Measurements from ENCODE around the gene TMEM179. TPM values are rescaled to one million over a fixed set of nuclear protein-coding genes. Genes with fewer than 3 reads are reported as not detected.
A peak's percentile ranks its signal among the peaks of the same experiment; 100 is the strongest.

TMEM179 gene
- total RNA-seq, 4 donors from 2014 or later = not detected

GRCh38 chr14:104641753-104642539 is 37.4 kb upstream of the TMEM179 start:
- Histone ChIP-seq H3K27me3 (peaks cover 4 to 15% (median 9%) of the 10 kb centered on the region in 3 donors), H3K4me3 (no peak overlapping the region), H3K4me1 (no peaks in the 10 kb centered on the region), H3K9me3 (peaks cover 0 to 6% (median 0%) of the 10 kb centered on the region in 3 donors), H3K27ac (no peak overlapping the region), H3K36me3 (no peaks in the 10 kb centered on the region)
- intact Hi-C loops (cut with DNase I; ENCODE audit: low total_unique reads) (no loop called here), in situ Hi-C loops (cut with MboI; ENCODE audit: low sequenced_read_pairs in 4 of 4) (loop anchor here in 1 of 4 donors (25.0 kb wide), 1 partner anchor 505 kb away; the partner anchor contains the start of gene KIF26A)
- DNase-seq (no peak), ATAC-seq (no peak)
- TF ChIP-seq POLR2A (IDR thresholded peaks at IDR 0.05) = no peak
- TF ChIP-seq CTCF (IDR thresholded peaks at IDR 0.05 in 4 of 5, conservative IDR thresholded peaks at IDR 0.05 in 1 of 5) = no peak

DNA sequence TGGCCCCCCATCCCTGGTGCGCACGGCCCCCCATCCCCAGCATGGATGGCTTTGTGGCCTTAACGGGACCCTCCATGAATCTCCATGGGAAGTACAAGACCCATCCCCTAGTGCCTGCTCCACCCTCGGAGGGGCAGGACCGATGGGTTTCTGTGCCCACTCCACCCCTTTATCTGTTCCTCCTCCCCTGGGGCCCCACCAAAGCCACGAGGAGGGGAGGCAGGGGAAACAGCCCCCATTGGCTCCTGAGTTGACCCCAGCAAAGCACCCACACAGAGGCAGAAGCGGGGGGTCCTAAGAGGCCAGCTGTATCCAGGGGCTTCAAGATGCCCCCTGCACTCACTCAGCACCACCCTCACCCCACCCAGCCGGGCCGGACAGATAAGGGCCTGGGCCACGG is 36.1 kb upstream of the TMEM179 start:
- in situ Hi-C loops (cut with MboI; ENCODE audit: low sequenced_read_pairs in 4 of 4) = loop anchor here in 1 of 4 donors (25.0 kb wide), 1 partner anchor 503 kb away; the partner anchor contains the start of gene KIF26A
- peaks cover 4 to 15% (median 12%) of the 10 kb centered on the region in 3 donors for H3K27me3 ChIP-seq
- TF ChIP-seq CTCF (IDR thresholded peaks at IDR 0.05 in 4 of 5, conservative IDR thresholded peaks at IDR 0.05 in 1 of 5) = no peak
- no peak for TF ChIP-seq POLR2A (IDR thresholded peaks at IDR 0.05)

DNA sequence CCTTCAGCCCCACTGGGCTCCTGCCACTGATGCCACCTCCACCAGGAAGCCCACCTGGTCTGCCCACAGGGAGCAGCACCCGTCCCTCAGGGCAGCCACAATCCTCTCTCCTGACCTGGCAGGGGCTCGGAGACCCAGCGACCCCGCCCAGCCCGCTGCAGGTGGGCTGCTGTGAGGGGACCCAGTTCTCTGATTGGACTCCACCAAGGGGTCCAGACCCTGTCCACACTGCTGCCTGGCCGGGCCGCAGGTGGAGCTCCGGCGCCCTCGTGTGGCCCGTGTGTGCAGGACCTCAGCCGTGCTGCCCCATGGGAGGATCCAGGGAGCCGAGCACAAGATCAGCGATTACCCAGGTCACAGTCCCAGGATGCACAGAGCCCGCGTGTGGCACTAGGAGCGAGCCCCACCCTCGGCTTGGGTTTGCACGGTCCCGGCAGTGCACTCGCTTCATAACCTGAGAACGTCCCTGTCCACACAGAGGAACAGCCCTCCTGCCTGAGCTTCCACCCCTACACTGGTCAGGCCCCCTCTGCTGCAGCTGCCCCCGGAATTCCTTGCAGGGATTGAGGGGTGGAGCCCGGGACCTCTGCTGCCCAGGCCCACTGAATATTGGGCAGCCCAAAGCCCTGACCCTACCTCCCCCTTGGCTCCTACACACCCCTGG is 35.4 kb upstream of the TMEM179 start:
- peaks cover 4 to 15% (median 9%) of the 10 kb centered on the region in 3 donors for H3K27me3 ChIP-seq
- DNase-seq = no peak

More for the DNA sequence above, 36.1 kb upstream of the TMEM179 start:
- no peaks in the 10 kb centered on the region for H3K4me1 ChIP-seq
- ATAC-seq = no peak
- DNase-seq = no peak
- peaks cover 0 to 6% (median 0%) of the 10 kb centered on the region in 3 donors for H3K9me3 ChIP-seq
- no peak overlapping the region for H3K27ac ChIP-seq
- H3K36me3 ChIP-seq = no peaks in the 10 kb centered on the region
- no peak overlapping the region for H3K4me3 ChIP-seq
- intact Hi-C loops (cut with DNase I; ENCODE audit: low total_unique reads) = loop anchor here (1.0 kb wide), 1 partner anchor 503 kb away; no protein-coding TSS in a partner anchor

GRCh38 chr14:104639471-104639870 is 34.9 kb upstream of the TMEM179 start:
- Histone ChIP-seq H3K27ac (no peak overlapping the region), H3K36me3 (no peaks in the 10 kb centered on the region), H3K27me3 (peaks cover 4 to 15% (median 9%) of the 10 kb centered on the region in 3 donors), H3K4me1 (no peaks in the 10 kb centered on the region), H3K4me3 (no peak overlapping the region), H3K9me3 (no peaks in the 10 kb centered on the region)
- no peak for TF ChIP-seq POLR2A (IDR thresholded peaks at IDR 0.05)
- TF ChIP-seq CTCF (IDR thresholded peaks at IDR 0.05 in 4 of 5, conservative IDR thresholded peaks at IDR 0.05 in 1 of 5) = no peak
- in situ Hi-C loops (cut with MboI; ENCODE audit: low sequenced_read_pairs in 4 of 4) = loop anchor here in 1 of 4 donors (25.0 kb wide), 1 partner anchor 502 kb away; the partner anchor contains the start of gene KIF26A
- ATAC-seq (no peak), DNase-seq (no peak)
- intact Hi-C loops (cut with DNase I; ENCODE audit: low total_unique reads) = no loop called here

More for the DNA sequence above, 35.4 kb upstream of the TMEM179 start:
- intact Hi-C loops (cut with DNase I; ENCODE audit: low total_unique reads) = loop anchor here (1.0 kb wide), 1 partner anchor 503 kb away; no protein-coding TSS in a partner anchor
- H3K9me3 ChIP-seq = peaks cover 0 to 2% (median 0%) of the 10 kb centered on the region in 3 donors
- in situ Hi-C loops (cut with MboI; ENCODE audit: low sequenced_read_pairs in 4 of 4) = loop anchor here in 1 of 4 donors (25.0 kb wide), 1 partner anchor 503 kb away; the partner anchor contains the start of gene KIF26A
- TF ChIP-seq POLR2A (IDR thresholded peaks at IDR 0.05) (no peak), CTCF (IDR thresholded peaks at IDR 0.05 in 4 of 5, conservative IDR thresholded peaks at IDR 0.05 in 1 of 5) (peak; percentile 70 to 90 (median 79))
- H3K4me1 ChIP-seq = no peaks in the 10 kb centered on the region
- no peaks in the 10 kb centered on the region for H3K36me3 ChIP-seq
- peak; percentile 66 to 76 for ATAC-seq
- H3K4me3 ChIP-seq = no peak overlapping the region
- H3K27ac ChIP-seq = no peak overlapping the region
